ENCODE data around the gene PHF20. TPM values are rescaled to one million over a fixed set of nuclear protein-coding genes. Genes with fewer than 3 reads are reported as not detected.
"Not testable (repeated sequence)": the region's sequence is repeated elsewhere in the genome, so short reads cannot be mapped to it uniquely, and the experiment has no call there.

The PHF20 gene
- total RNA-seq, 1 donor from 2014 or later = 37.2 TPM

DNA sequence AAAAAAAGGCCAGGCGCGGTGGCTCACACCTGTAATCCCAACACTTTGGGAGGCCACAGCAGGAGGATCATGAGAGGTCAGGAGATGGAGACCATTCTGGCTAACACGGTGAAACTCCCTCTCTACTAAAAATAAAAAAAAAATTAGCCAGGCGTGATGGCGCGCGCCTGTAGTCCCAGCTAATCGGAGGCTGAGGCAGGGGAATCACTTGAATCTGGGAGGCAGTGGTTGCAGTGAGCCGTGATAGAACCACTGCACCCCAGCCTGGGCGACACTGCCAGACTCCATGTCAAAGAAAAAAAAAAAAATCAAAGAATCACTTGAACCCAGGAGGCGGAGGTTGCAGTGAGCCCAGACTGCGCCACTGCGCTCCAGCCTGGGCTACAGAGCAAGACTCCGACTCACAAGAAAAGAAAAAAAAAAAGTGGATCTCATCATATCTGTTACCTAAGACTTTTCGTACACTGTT is 33.9 kb upstream of the PHF20 start:
- DNase-seq (no peak), ATAC-seq (ENCODE audit: poor library complexity) (no peak)
- intact Hi-C loops (cut with DNase I) = no loop called here

DNA sequence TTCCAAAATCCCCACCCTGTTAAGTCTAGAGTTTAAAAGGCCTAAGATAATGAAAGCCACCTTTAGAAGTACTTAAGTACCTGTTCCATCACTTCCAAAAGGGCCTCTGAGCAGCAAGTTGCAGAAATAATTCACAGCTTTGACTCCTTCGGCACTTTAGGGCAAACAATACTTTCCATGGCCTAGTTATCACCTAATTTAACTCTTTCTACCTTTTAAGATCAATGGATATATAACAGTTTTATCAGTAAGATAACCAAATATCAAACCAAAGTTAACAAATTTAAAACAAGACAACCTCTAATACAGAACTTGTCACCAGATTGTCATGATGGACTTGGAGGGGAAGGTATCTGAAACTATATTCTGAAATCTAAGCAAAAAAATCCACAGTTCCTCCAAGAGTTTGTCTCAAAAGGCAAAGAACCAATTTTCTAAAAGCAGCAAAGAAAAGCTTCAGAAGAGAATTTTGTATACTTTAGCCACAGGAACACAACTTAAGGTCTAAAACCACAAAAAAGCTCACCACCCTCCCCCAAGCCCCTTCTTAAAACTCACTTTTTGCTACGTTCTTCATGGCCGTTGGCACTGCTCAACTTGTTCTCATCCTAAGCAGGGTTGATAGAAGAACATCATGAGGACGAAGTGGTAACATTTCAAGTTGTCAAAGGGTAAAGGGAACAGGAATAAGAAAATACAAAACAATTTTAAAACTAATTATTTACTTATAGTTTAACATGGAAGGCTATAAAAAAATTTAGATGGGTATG is 33.2 kb upstream of the PHF20 start:
- ATAC-seq (ENCODE audit: poor library complexity) = no peak
- DNase-seq = no peak
- intact Hi-C loops (cut with DNase I) = no loop called here

DNA sequence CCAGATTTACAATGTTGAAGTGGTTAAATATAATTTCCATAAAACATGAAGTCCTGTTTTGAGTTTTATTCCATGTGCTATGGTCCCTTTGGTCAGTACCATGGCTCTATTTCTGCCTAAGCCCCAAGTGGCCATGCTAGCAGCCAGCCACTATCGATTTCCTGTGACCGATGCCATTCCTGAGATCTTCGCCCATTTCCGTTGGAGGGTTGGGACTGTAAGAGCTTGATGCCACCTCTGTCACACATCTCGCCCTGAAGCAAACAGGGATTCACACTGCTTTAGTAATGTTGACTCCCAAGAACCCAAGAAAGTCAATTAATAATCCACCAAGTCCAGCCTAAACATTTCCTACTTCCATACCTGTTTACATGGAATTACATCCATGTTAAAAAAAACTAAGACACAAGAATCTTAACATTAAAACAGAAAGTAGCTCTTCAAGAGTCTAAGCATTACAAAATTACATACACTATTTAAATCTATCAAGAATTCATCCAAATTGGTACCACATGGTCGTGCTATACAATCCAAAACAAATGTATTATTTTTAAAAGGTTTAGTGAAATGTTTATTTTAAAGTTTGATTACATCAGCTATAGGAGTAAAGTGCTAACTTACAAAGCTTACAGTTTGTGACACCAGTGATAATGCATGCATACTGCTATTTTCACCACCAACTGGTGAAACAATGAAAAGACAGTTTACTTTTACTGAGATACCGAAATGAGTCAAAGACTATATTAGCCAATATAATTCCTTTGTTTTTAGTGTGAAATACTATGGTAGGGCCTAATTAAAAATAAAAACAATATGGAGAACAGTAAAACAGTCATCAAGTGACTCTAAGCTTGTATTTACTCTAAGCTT is 32.3 kb upstream of the PHF20 start:
- intact Hi-C loops (cut with DNase I) = loop anchor here (10.0 kb wide), 1 partner anchor 145 kb away; no protein-coding TSS in a partner anchor
- no peak for ATAC-seq (ENCODE audit: poor library complexity)

DNA sequence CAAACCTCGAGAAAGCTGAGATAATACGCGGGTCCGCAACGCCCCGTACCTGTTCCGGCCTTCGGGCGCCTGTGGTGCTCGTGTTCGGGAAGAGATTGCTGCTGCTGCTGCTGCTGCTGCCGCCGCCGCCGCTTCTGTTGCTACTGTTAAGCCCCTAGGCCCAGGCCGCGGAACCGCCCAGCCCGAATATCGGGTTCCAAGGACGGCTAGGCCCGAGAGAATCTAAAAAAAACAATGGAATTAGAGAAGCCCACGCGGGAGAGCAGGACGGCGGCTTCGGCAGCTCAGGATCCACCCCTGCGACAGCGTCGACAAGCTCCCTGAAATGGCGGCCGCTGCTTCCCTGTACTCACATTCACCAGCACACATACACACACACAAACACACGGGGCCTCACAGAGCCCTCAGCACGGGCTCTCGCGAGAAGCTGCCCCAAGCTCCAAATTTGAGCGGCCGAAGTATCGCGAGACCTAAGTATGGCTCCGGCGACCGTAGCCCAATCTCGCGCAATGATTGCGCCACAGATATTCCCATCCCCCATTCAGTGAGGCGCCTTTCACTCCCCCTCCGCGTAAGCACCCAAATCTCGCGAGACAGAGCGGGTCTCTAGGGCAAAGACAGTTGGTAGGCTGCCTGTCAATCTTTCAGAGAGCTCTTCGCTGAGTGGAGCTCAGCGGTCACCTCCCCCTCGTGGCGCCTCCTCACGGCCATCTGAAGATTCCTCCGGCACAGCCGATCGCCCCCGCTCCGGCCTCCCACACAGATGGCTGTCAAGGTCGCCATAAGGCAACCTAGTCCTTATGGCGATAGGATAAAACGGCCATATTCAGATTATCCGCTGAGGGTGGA is 29.7 kb upstream of the PHF20 start, which contains the start of gene RBM39:
Gene RBM39, minus strand, starts transcription at position 369 of the 849 bp plus-strand sequence. CDS start 1,386 bp downstream, outside the sequence.
- peak; percentile 100 for DNase-seq
- intact Hi-C loops (cut with DNase I) = loop anchor here (2.0 to 10.0 kb wide), 2 partner anchors 29 to 143 kb away; no protein-coding TSS in a partner anchor
- ATAC-seq (ENCODE audit: poor library complexity) = peak; percentile 95

More for the DNA sequence above, 32.3 kb upstream of the PHF20 start:
- DNase-seq = no peak

DNA sequence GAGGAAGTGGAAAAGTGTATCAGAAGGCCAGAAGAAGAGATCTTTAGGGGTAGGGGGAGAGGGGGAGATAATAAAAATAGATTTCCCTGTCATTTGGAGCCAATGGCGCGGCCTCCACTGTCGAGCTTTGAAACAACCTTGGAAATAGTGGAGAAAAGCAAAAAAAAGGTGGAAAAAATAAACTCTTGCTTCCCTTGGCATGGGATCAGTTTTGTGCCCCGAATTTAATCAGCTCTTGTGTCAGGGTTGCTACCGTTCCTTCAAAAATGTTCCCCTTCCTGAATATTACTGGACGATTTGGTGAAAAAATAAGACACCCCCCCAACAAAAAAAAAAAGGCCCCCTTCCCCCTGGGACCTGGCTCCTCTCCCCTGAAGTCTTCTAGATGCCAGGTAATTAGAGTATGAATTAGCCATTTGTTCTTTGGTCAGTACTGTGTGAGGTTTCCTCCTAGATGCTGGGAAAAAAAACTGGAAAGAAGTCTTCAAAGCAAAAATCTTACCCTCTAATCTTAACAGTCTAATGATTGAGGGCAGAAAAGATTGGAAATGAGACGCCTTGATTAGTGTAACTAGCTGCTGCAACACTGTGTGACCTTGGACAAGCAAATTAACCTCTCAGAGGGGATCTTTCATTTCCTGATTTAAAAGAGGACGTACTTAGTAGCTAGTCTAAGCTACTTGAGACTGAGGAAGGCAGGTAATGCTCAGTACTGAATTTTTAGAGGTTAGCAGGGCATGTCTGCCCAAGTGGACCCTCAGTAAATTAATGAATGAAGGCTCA is 28.9 kb upstream of the PHF20 start:
- ATAC-seq (ENCODE audit: poor library complexity) = peak; percentile 18
- intact Hi-C loops (cut with DNase I) = loop anchor here (2.0 to 10.0 kb wide), 2 partner anchors 28 to 142 kb away; no protein-coding TSS in a partner anchor
- no peak for DNase-seq

DNA sequence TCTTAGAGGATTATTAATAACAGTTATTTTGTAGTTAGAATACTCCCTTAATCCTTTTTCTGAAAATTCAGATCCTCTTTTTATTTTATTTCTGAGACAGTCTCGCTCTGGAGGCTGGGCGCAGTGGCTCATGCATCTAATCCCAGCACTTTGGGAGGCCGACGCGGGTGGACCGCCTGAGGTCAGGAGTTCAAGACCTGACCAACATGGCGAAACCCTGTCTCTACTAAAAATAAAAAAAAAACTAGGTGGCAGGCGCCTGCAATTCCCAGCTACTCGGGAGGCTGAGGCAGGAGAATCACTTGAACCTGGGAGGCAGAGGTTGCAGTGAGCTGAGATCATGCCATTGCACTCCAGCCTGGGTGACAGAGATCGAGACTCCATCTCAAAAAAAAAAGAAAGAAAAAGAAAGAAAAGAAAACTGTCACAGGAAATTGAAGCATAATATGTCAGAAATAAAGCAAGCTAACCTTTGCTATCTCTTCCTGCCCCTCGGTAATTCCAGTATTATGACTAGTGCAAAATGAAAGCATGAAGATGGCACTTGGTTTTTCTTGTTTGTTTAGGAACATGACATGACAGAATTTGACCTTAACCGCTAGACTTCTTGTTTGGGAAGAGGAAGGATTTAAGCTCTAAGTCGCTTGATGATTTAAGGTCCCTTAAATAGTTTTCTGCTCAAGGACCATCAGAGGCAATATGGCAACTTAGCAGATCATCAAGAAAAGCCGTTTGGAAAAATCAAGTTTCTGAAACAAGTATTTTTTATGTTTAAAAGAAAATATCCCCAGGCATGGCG is 27.9 kb upstream of the PHF20 start:
- ATAC-seq (ENCODE audit: poor library complexity) = no peak
- no peak for DNase-seq
- intact Hi-C loops (cut with DNase I) = loop anchor here (2.0 to 10.0 kb wide), 2 partner anchors 27 to 141 kb away; no protein-coding TSS in a partner anchor

DNA sequence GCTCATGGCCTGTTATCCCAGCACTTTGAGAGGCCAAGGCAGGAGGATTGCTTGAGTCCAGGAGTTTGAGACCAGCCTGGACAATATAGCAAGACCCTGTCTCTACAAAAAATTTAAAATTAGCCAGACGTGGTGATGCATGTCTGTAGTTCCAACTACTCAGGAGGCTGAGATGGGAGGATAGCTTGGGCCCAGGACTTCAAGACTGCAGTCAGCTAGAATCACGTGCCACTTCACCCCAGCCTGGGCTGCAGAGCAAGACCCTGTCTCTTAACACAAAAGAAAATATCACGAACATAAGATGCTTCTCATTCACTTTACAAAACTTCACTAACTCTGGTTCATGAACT is 27.3 kb upstream of the PHF20 start:
- DNase-seq; ATAC-seq (ENCODE audit: poor library complexity): not testable (repeated sequence)
- intact Hi-C loops (cut with DNase I) = loop anchor here (10.0 kb wide), 1 partner anchor 140 kb away; no protein-coding TSS in a partner anchor

DNA sequence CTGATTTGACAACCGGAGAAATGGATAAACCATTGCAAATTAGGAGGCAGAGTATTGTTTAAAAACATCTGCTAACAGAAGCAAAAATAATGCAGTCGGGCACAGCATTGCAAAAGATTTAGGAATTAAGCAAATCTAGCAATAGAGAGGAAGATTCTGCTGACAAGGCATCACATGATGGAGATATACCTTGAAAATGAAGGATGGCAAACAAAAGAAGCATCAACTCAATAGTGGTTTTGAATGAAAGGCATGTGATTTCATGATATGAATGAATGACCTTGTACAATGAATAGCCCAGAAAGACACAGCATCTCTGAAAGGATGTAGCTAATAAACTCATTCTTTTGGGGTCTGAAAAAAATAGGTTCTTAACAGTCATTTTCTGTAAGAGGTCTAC is 21.2 kb upstream of the PHF20 start:
- DNase-seq = no peak
- intact Hi-C loops (cut with DNase I) = no loop called here

DNA sequence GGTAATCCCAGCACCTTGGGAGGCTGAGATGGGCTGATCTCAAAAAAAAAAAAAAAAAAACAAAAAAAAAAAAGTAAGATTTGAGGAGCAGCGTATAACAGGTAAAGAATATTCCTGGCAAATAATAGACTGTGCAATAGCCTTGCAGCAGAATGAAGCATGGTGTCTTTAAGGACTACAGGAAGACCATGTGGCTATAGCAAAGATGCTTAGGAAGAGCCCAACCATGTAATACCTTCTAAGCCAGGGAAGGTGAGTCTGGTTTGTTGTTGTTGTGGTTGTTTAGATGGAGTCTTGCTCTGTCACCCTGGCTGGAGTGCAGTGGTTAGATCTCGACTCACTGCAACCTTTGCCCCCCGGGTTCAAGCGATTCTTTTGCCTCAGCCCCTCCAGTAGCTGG is 15.4 kb upstream of the PHF20 start:
- ATAC-seq (ENCODE audit: poor library complexity) (no peak), DNase-seq (no peak)
- intact Hi-C loops (cut with DNase I) = no loop called here

More for the DNA sequence above, 21.2 kb upstream of the PHF20 start:
- ATAC-seq (ENCODE audit: poor library complexity) = no peak

DNA sequence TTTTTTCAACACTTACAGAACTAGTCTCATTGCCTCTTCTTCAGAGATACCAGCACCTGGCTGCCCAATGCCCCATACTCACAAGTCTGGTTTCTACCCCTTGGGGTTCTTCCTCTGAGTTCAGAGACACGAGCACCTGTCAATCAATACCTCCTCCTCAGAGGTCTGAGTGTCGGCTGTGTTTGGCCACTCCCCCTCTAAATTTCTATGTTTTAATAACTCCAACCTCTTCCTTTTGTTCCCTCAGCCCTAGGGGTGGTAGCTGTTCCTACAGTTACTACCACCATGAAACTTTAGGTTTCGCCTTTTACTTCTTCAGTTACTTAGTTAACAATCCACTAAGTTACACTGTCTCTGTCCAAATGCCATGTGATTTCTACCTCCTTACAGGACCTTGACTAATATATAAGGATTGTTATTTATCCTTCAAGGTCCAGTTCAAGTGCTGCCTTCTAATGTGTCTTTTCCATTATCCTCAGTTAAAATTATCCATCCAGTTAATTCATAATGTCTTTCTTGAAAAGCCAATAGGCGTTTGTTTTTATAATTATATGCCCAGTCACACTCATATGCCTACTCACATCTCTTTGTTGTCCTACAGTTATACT is 14.6 kb upstream of the PHF20 start:
- intact Hi-C loops (cut with DNase I) = no loop called here
- DNase-seq = no peak
- no peak for ATAC-seq (ENCODE audit: poor library complexity)

DNA sequence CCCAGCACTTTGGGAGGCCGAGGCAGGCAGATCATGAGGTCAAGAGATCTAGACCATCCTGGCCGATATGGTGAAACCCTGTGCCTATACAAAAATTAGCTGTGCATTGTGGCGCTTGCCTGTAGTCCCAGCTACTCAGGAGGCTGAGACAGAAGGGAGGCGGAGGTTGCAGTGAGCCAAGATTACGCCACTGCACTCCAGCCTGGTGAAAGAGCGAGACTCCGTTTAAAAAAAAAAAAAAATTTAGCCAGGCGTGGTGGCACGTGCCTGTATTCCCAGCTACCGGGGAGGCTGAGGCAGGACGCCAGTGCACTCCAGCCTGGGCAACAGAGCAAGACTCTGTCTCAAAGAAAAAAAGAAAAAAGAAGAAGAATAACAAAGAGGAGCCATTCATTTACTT is 10.3 kb upstream of the PHF20 start:
- not testable (repeated sequence) for DNase-seq; ATAC-seq (ENCODE audit: poor library complexity)

DNA sequence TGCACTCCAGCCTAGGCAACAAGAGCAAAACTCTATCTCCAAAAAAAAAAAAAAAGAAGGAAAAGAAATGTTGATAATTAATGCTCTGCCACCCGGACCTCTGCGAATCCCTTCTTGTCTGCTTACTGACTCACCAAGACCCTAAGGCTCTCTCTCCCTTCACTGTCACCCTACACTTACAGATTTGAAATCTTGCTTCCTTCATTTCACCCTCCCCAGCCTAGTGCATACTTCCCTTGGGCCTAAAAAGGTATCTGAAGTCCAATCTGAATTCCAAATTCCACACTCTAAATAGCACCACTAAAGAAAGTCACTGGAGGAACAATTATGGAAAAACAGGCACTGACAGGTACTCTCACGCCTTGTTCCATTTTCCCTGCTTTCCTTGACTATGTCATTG is 9.4 kb upstream of the PHF20 start:
- intact Hi-C loops (cut with DNase I) = no loop called here
- ATAC-seq (ENCODE audit: poor library complexity) = no peak
- DNase-seq = no peak

More for the DNA sequence above, 10.3 kb upstream of the PHF20 start:
- intact Hi-C loops (cut with DNase I) = not testable (repeated sequence)

DNA sequence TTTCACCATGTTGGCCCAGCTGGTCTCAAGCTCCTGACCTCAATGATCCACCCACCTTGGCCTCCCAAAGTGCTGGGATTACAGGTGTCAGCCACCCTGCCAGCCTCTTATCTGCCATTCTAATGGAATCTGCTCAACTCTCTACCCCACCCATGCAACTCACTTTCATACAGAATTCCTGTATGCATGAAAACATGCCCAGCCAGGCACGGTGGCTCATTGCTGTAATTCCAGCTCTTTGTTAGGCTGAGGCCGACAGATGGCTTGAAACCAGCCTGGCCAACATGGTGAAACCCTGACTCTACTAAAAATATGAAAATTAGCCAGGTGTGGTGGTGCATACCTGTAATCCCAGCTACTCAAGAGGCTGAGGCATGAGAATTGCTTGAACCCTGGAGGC is 6.9 kb upstream of the PHF20 start:
- intact Hi-C loops (cut with DNase I) = not testable (repeated sequence)

DNA sequence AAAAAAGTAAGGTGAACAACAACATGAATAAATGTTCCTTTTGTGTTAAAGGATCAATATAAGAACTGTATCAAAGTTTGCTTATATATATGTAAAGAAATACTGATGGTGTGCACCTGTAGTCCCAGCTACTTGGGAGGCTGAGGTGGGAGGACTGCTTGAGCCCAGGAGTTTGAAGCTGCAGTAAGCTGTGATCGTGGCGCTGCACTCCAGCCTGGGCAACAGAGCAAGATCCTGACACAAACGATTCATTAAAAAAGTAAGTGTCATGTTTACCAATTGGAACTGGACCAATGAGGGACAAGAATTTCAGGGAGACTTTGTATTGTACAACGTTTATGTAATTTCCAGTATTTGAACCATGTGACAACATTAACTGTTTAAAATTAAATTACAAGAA is 5.0 kb upstream of the PHF20 start:
- ATAC-seq (ENCODE audit: poor library complexity) = no peak
- intact Hi-C loops (cut with DNase I) = no loop called here
- DNase-seq = no peak

More for the DNA sequence above, 6.9 kb upstream of the PHF20 start:
- not testable (repeated sequence) for DNase-seq; ATAC-seq (ENCODE audit: poor library complexity)

DNA sequence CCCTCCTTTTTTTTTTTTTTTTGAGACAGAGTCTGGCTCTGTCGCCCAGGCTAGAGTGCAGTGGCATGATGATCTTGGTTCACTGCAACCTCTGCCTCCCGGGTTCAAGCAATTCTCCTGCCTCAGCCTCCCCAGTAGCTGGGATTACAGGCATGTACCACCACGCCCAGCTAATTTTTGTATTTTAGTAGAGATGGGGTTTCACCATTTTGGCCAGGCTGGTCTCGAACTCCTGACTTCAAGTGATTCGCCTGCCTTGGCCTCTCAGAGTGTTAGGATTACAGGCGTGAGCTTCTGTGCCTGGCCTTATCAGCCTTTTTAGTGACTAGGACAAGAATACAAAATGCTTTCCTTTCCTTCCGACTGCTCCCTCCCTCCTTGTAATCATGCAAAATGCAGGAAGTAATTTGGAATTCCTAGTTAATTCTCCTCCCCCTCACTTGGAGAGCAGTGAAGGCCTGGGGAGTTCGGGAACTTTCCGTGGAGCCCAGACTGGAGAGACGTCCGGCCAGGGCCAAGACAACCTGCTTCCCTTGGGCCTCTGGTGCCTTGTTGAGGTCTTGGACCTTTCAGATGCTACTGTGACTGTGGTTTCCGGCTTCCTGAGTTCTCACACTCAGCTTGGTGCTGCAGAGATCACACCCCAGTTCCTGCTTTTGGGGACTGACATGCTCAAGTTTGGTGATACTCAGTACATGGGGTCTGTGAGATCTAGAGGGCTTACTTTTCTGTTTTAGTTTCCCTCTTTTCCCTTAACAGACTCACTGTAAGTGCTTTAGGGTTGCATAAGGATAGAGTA is 3.9 kb upstream of the PHF20 start:
- intact Hi-C loops (cut with DNase I) = no loop called here
- DNase-seq (peak; percentile 76), ATAC-seq (ENCODE audit: poor library complexity) (peak; percentile 28)

Data from Right ventricle myocardium superior (tissue), 1 donor.